Esophagus muscularis mucosa (tissue), 4 donors: ENCODE measurements around the gene CNTNAP4. TPM values are rescaled to one million over a fixed set of nuclear protein-coding genes. Genes with fewer than 3 reads are reported as not detected.

Experiments used
- DNase-seq: peaks from one replicate; pipeline ENCODE4 v3.0.0-alpha.2; 2017; ENCODE audit errors: extremely low spot score
- H3K27ac ChIP-seq, 4 donors: fragments of 200-600 bp; sonication (generic); replicated peaks in 1 of 4; 1 replicate in 3 of 4; 2 replicates in 1 of 4; pipeline ENCODE4 v1.5.1; 2016 to 2019; ENCODE audit warnings: mild to moderate bottlenecking in 1 of 4
- H3K27me3 ChIP-seq, 4 donors: fragments of 200-600 bp; sonication (generic); one replicate each; pipeline versions ENCODE4 v1.5.1 to v1.6.0; 2016 to 2019
- H3K36me3 ChIP-seq, 4 donors: fragments of 200-600 bp; sonication (generic); one replicate each; pipeline ENCODE4 v1.5.1; 2016 to 2019
- H3K4me1 ChIP-seq, 4 donors: fragments of 200-600 bp; sonication (generic); one replicate each; pipeline ENCODE4 v1.5.1; 2016 to 2019
- H3K4me3 ChIP-seq, 4 donors: fragments of 200-600 bp; sonication (generic); 1 replicate in 2 of 4; 2 replicates in 2 of 4; pipeline ENCODE4 v1.5.1; 2016 to 2019; ENCODE audit warnings: mild to moderate bottlenecking in 4 of 4, moderate library complexity in 1 of 4
- H3K9me3 ChIP-seq, 4 donors: fragments of 200-600 bp; sonication (generic); 1 replicate in 3 of 4; 2 replicates in 1 of 4; pipeline ENCODE4 v1.5.1; 2016 to 2019
- CTCF ChIP-seq, 3 experiments: fragments of 200-600 bp in 2 of 3; fragments of 450-650 bp in 1 of 3; sonication (generic) in 2 of 3; IDR thresholded peaks; one replicate each; pipeline ENCODE4 v1.5.1; 2017 to 2019; ENCODE audit warnings: antibody characterized with exemption in 3 of 3, mild to moderate bottlenecking in 2 of 3, moderate library complexity in 1 of 3
- EP300 ChIP-seq: sonication (generic); formaldehyde crosslinking; IDR thresholded peaks from one replicate; pipeline ENCODE4 v1.6.1; 2017; ENCODE audit warnings: antibody characterized with exemption
- POLR2A ChIP-seq: fragments of 450-650 bp; IDR thresholded peaks from one replicate; pipeline ENCODE4 v1.6.1; 2017; ENCODE audit warnings: antibody characterized with exemption, moderate library complexity, mild to moderate bottlenecking, low read depth
- POLR2AphosphoS5 ChIP-seq, 2 donors: sonication (generic); formaldehyde crosslinking; IDR thresholded peaks; one replicate each; pipeline ENCODE4 v1.6.1; 2017; ENCODE audit warnings: antibody characterized with exemption in 2 of 2
- WGBS: methylation state at CpG from one replicate; pipeline ENCODE4 v1.1.5; 2018; 5-methylcytosine and 5-hydroxymethylcytosine counted together
- intact Hi-C: fragments of 100-400 bp; cut with DNase I; formaldehyde crosslinking; loops from one replicate; pipeline ENCODE4 v1.15.1; 2023
- total RNA-seq, 4 donors: library from RNA; depleted of rRNA; stranded (reverse); fragments of >200 nt; gene quantifications; one replicate each; pipeline versions ENCODE4 v1.1.0 to v1.2.1, GENCODE V29; 2016

Gene CNTNAP4
- total RNA-seq, 4 donors from 2014 or later, result 0.80 to 2.1 (median 1.6) TPM

GRCh38 chr16:76338472-76338871 is 61.3 kb downstream of the CNTNAP4 start:
- no peaks in the 10 kb centered on the region for H3K36me3 ChIP-seq
- no peaks in the 10 kb centered on the region for H3K4me1 ChIP-seq
- intact Hi-C loops, result no loop called here
- no peak overlapping the region for H3K27ac ChIP-seq
- TF ChIP-seq POLR2AphosphoS5 (IDR thresholded peaks at IDR 0.05) (no peak), POLR2A (no peak), CTCF (IDR thresholded peaks at IDR 0.05) (no peak), EP300 (no peak)
- H3K27me3 ChIP-seq, result no peaks in the 10 kb centered on the region
- DNase-seq, result no peak
- peaks cover 0 to 9% (median 4%) of the 10 kb centered on the region in 4 donors for H3K9me3 ChIP-seq
- H3K4me3 ChIP-seq, result no peak overlapping the region

GRCh38 chr16:76343769-76344168 is 66.6 kb downstream of the CNTNAP4 start:
- 32% methylated on average over 3 of the region's 3 CpGs for WGBS
- H3K27me3 ChIP-seq, result no peaks in the 10 kb centered on the region
- H3K9me3 ChIP-seq, result no peaks in the 10 kb centered on the region
- intact Hi-C loops, result no loop called here
- TF ChIP-seq POLR2A (no peak), CTCF (IDR thresholded peaks at IDR 0.05) (no peak), POLR2AphosphoS5 (IDR thresholded peaks at IDR 0.05) (no peak), EP300 (no peak)
- no peak overlapping the region for H3K27ac ChIP-seq
- no peaks in the 10 kb centered on the region for H3K4me1 ChIP-seq
- H3K4me3 ChIP-seq, result no peak overlapping the region
- no peaks in the 10 kb centered on the region for H3K36me3 ChIP-seq
- no peak for DNase-seq

DNA sequence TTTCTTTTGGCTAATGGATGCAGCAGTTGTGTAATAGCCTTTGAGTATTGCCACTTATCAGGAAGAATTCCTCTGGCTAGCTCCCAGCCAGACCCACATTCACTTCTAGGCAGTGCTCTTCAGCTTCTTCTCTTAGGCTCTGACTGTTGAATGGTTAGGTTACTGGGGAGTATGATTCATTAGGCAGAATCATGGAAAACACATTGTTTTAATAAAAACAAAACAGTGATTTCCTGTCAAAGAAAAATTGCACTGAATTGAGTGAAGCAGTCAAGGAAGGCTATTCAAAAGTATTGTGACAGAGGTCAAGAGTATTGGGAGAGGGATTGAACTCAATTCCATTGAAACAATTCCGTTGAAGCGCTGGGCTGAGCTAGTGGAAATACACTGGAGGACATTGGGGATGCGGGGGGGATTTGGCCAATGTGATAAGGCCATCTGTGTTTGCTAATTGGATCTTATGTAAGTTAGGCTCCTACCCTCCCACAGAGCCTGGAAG is 68.0 kb downstream of the CNTNAP4 start:
- Histone ChIP-seq H3K27me3 (no peaks in the 10 kb centered on the region), H3K4me1 (no peaks in the 10 kb centered on the region), H3K27ac (no peak overlapping the region), H3K4me3 (no peak overlapping the region), H3K9me3 (no peaks in the 10 kb centered on the region), H3K36me3 (no peaks in the 10 kb centered on the region)
- TF ChIP-seq POLR2AphosphoS5 (IDR thresholded peaks at IDR 0.05), result no peak
- TF ChIP-seq EP300, result no peak
- no peak for TF ChIP-seq CTCF (IDR thresholded peaks at IDR 0.05)
- TF ChIP-seq POLR2A, result no peak
- 74% methylated on average over 3 of the region's 3 CpGs for WGBS
- intact Hi-C loops, result no loop called here
- DNase-seq, result no peak

DNA sequence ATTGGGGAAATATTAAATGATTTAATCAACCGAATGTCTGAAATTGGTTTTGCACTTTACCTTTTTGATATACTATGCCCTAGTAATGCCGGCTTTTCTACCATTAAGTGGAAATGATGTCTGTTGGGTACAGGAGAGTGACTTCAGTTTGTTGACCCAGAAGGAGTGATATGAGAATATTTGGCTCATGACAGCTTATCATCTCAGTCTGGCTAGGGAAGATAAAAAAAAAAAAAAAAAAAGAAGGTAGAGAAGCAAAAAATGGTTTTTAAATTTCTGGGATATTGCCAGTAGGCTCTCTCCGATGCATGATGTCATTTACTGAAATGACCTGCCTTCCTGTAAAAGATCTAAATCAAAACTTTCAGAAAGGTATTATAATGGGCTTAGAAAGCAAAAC is 69.0 kb downstream of the CNTNAP4 start:
- H3K27ac ChIP-seq, result no peak overlapping the region
- DNase-seq, result no peak
- no peaks in the 10 kb centered on the region for H3K36me3 ChIP-seq
- intact Hi-C loops, result no loop called here
- TF ChIP-seq EP300 (no peak), POLR2AphosphoS5 (IDR thresholded peaks at IDR 0.05) (no peak), POLR2A (no peak), CTCF (IDR thresholded peaks at IDR 0.05) (no peak)
- H3K9me3 ChIP-seq, result no peaks in the 10 kb centered on the region
- H3K4me1 ChIP-seq, result no peaks in the 10 kb centered on the region
- 57% methylated on average over 3 of the region's 3 CpGs for WGBS
- H3K27me3 ChIP-seq, result no peaks in the 10 kb centered on the region
- no peak overlapping the region for H3K4me3 ChIP-seq

DNA sequence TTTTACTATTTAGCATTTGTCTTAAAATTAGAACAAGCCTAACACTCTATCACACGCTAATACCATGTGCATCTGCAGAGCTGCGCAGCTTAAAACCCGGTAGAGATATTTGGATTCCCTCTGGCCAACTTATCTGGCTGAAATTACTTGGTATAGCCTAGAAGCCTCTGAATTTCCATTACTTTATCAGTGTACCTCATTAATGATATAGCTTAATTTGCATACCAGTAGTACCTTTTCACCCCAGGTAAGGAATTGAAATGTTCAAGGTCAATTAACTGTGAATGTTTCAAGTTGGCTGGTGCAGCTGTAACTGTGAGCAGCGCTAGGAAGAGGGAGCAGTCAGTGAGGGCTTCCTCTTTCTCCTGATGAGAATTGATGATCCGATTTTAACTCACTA is 74.2 kb downstream of the CNTNAP4 start:
- H3K27me3 ChIP-seq, result no peaks in the 10 kb centered on the region
- no peak overlapping the region for H3K27ac ChIP-seq
- intact Hi-C loops, result no loop called here
- H3K4me1 ChIP-seq, result no peaks in the 10 kb centered on the region
- 88% methylated on average over 5 of the region's 5 CpGs for WGBS
- no peaks in the 10 kb centered on the region for H3K9me3 ChIP-seq
- H3K4me3 ChIP-seq, result no peak overlapping the region
- no peak for TF ChIP-seq POLR2AphosphoS5 (IDR thresholded peaks at IDR 0.05)
- no peak for TF ChIP-seq POLR2A
- TF ChIP-seq EP300, result no peak
- TF ChIP-seq CTCF (IDR thresholded peaks at IDR 0.05), result no peak
- DNase-seq, result no peak
- H3K36me3 ChIP-seq, result no peaks in the 10 kb centered on the region
